HepG2 (cell line): ENCODE results near the gene TNFAIP6. TPM values are rescaled to one million over a fixed set of nuclear protein-coding genes. Genes with fewer than 3 reads are reported as not detected.

Source experiments
- ATAC-seq: fragments of 200-7000 bp; cut with Tn5 transposase; 3 replicates; pipeline ENCODE4 v1.9.1; 2020; ENCODE audit warnings: mild to moderate bottlenecking, moderate library complexity
- BruUV-seq: library from RNA; stranded (reverse); fragments of 400-500 nt; replicated peaks from 2 replicates; lab custom pipeline; 2021; lab: Mats Ljungman, UMichigan
- CTCF ChIA-PET: fragments of 300-600 bp; formaldehyde crosslinking; extraction: SDS; loops from one replicate; lab custom pipeline; 2021; ENCODE audit warnings: low total read pairs, inconsistent platforms, low intra/inter-chr PET ratio; lab: Yijun Ruan, JAX
- POLR2A ChIA-PET: fragments of 350-600 bp; sonication (Branson Sonifier 250); formaldehyde crosslinking; loops from one replicate; lab custom pipeline; 2020; ENCODE audit warnings: antibody characterized with exemption, inconsistent platforms; lab: Yijun Ruan, JAX
- DNase-seq: peaks from one replicate; pipeline ENCODE4 v3.0.0-alpha.2; 2015; ENCODE audit warnings: low spot score
- FAIRE-seq: peaks from 3 replicates; lab custom pipeline; 2011; peaks lifted over from hg19 to GRCh38; lab: Jason Lieb, UNC
- H2AFZ ChIP-seq: one replicate; pipeline ENCODE4 v1.6.1; 2011; ENCODE audit warnings: low read length, inconsistent platforms
- H3K27ac ChIP-seq: fragments of 300-600 bp; 3 replicates; pipeline ENCODE4 v1.8.0; 2011; ENCODE audit warnings: mixed run types, mild to moderate bottlenecking, mixed read lengths, low read length, inconsistent platforms; ENCODE audit not compliant: insufficient read depth; ENCODE audit errors: extremely low read length
- H3K27me3 ChIP-seq, 2 experiments: fragments of 200-600 bp in 1 of 2; 2 replicates in 1 of 2; 3 replicates in 1 of 2; pipeline versions ENCODE4 v1.6.0 to v1.8.0; 2011; ENCODE audit warnings: low read length in 2 of 2, mild to moderate bottlenecking in 2 of 2, moderate library complexity in 2 of 2, inconsistent platforms in 1 of 2; ENCODE audit not compliant: insufficient read depth in 2 of 2, control insufficient read depth in 1 of 2
- H3K36me3 ChIP-seq, 2 experiments: fragments of 200-600 bp in 1 of 2; replicated peaks in 1 of 2; 2 replicates in 1 of 2; 3 replicates in 1 of 2; pipeline versions ENCODE4 v1.5.1 to v1.8.0; 2011; ENCODE audit warnings: low read length in 2 of 2, inconsistent platforms in 1 of 2; ENCODE audit not compliant: insufficient read depth in 2 of 2, control insufficient read depth in 1 of 2
- H3K4me1 ChIP-seq: 2 replicates; pipeline ENCODE4 v1.5.1; 2012; ENCODE audit warnings: low read length, inconsistent platforms; ENCODE audit not compliant: insufficient read depth
- H3K4me2 ChIP-seq: 2 replicates; pipeline ENCODE4 v1.6.0; 2011; ENCODE audit warnings: low read depth, low read length, inconsistent platforms
- H3K4me3 ChIP-seq, 3 experiments: fragments of 200-600 bp in 1 of 3; sonication (generic), shearing (Covaris generic) in 1 of 3; replicated peaks in 1 of 3; 2 replicates each; pipeline ENCODE4 v1.5.1; 2011 to 2016; ENCODE audit warnings: low read length in 3 of 3, inconsistent platforms in 2 of 3, low read depth in 2 of 3, mild to moderate bottlenecking in 2 of 3, control low read depth in 1 of 3, mixed read lengths in 1 of 3; ENCODE audit not compliant: insufficient read depth in 1 of 3
- H3K79me2 ChIP-seq: one replicate; pipeline ENCODE4 v1.6.1; 2011; ENCODE audit warnings: low read length, inconsistent platforms; ENCODE audit not compliant: insufficient read depth
- H3K9ac ChIP-seq: 2 replicates; pipeline ENCODE4 v1.6.0; 2011; ENCODE audit warnings: mild to moderate bottlenecking, low read depth, low read length, inconsistent platforms; ENCODE audit not compliant: insufficient read depth
- H3K9me3 ChIP-seq: 2 replicates; pipeline ENCODE4 v1.5.1; 2012; ENCODE audit warnings: mild to moderate bottlenecking, low read length
- H4K20me1 ChIP-seq: 2 replicates; pipeline ENCODE4 v1.6.0; 2011; ENCODE audit warnings: inconsistent platforms, mild to moderate bottlenecking, low read length, moderate library complexity; ENCODE audit not compliant: insufficient read depth
- ELF1 ChIP-seq: sonication (generic); formaldehyde crosslinking; IDR thresholded peaks from 2 replicates; pipeline ENCODE4 v1.4.0; 2020; ENCODE audit warnings: missing genetic modification reagents
- MAFG ChIP-seq: sonication (generic); formaldehyde crosslinking; IDR thresholded peaks from 2 replicates; pipeline ENCODE4 v1.5.1; 2020; ENCODE audit warnings: mild to moderate bottlenecking, missing genetic modification reagents
- MZF1 ChIP-seq: sonication (generic); formaldehyde crosslinking; IDR thresholded peaks from 2 replicates; pipeline ENCODE4 v1.8.1; 2023; ENCODE audit warnings: mild to moderate bottlenecking, missing genetic modification reagents, borderline replicate concordance
- RAD51 ChIP-seq: fragments of 450-650 bp; IDR thresholded peaks from 2 replicates; pipeline ENCODE4 v1.6.1; 2016; ENCODE audit warnings: borderline replicate concordance
- REL ChIP-seq: sonication (generic); formaldehyde crosslinking; conservative IDR thresholded peaks from 2 replicates; pipeline ENCODE4 v1.8.0; 2022; ENCODE audit warnings: mild to moderate bottlenecking, missing genetic modification reagents, moderate library complexity
- TEAD2 ChIP-seq: sonication (generic); formaldehyde crosslinking; IDR thresholded peaks from 2 replicates; pipeline ENCODE4 v1.9.0; 2021; ENCODE audit warnings: missing genetic modification reagents
- TRIM24 ChIP-seq: sonication (generic); formaldehyde crosslinking; IDR thresholded peaks from 2 replicates; pipeline ENCODE4 v1.8.0; 2022; ENCODE audit warnings: mild to moderate bottlenecking, missing genetic modification reagents
- ZBTB8A ChIP-seq: sonication (generic); formaldehyde crosslinking; IDR thresholded peaks from 2 replicates; pipeline ENCODE4 v1.4.0; 2020; ENCODE audit warnings: mild to moderate bottlenecking, low read depth, missing genetic modification reagents, borderline replicate concordance
- ZNF577 ChIP-seq: sonication (generic); formaldehyde crosslinking; IDR thresholded peaks from 2 replicates; pipeline ENCODE4 v1.4.0; 2020; ENCODE audit warnings: mild to moderate bottlenecking, low read depth, missing genetic modification reagents, borderline replicate concordance
- ZNF746 ChIP-seq: sonication (generic); formaldehyde crosslinking; IDR thresholded peaks from 2 replicates; pipeline ENCODE4 v1.8.0; 2022; ENCODE audit warnings: mild to moderate bottlenecking, missing genetic modification reagents
- ZNF749 ChIP-seq: sonication (generic); formaldehyde crosslinking; IDR thresholded peaks from 2 replicates; pipeline ENCODE4 v1.8.0; 2022; ENCODE audit warnings: mild to moderate bottlenecking, missing genetic modification reagents, moderate library complexity, borderline replicate concordance
- WGBS: methylation state at CpG from one replicate; pipeline ENCODE4 v1.1.6; 2017; ENCODE audit warnings: low lambda C conversion rate; 5-methylcytosine and 5-hydroxymethylcytosine counted together
- in situ Hi-C: cut with HindIII; loops from 2 replicates; pipeline ENCODE4 v1.10.0; 2017; ENCODE audit warnings: low pct_unique_long_range_greater_than_20kb; ENCODE audit not compliant: extremely low pct_ligation_motif_present
- intact Hi-C: fragments of 100-400 bp; cut with micrococcal nuclease; formaldehyde crosslinking; loops from one replicate; pipeline ENCODE4 v1.10.0; 2022; ENCODE audit not compliant: unreplicated experiment
- polyA plus RNA-seq, 8 experiments: library from polyadenylated mRNA; depleted of rRNA in 3 of 8; stranded (reverse) in 7 of 8; unstranded in 1 of 8; fragments of >200 nt; fragmentation: Illumina TruSeq in 4 of 8; extraction: Trizol in 4 of 8; gene quantifications; 2 replicates each; pipeline versions ENCODE4 v1.2.1 to v1.2.3, GENCODE V29; 2011 to 2016; ENCODE audit warnings: low read depth in 4 of 8, missing spikeins in 1 of 8, mixed read lengths in 1 of 8; ENCODE audit not compliant: insufficient read depth in 1 of 8
- total RNA-seq, 5 experiments: library from RNA; depleted of rRNA; stranded (reverse); fragments of >200 nt; fragmentation: Illumina TruSeq; extraction: Trizol; gene quantifications; 2 replicates each; pipeline ENCODE4 v1.2.3, GENCODE V29; 2016; ENCODE audit warnings: low read depth in 1 of 5
- TF ChIP-seq, protein P1 (sequence below): sonication (generic); formaldehyde crosslinking; IDR thresholded peaks from 2 replicates; pipeline ENCODE4 v1.4.0; 2020; ENCODE audit warnings: missing genetic modification reagents
- TF ChIP-seq, protein P2 (sequence below), 2 experiments: IDR thresholded peaks; 2 replicates each; pipeline ENCODE4 v1.6.1; 2011 to 2012; ENCODE audit warnings: low read length in 2 of 2, borderline replicate concordance in 1 of 2, low read depth in 1 of 2, mild to moderate bottlenecking in 1 of 2, moderate library complexity in 1 of 2

The TNFAIP6 gene
- total and polyA plus RNA-seq, 2 of the 13 experiments (the other 11 are each of a cell fraction or from before 2014, with no cell fraction given) = not detected

DNA sequence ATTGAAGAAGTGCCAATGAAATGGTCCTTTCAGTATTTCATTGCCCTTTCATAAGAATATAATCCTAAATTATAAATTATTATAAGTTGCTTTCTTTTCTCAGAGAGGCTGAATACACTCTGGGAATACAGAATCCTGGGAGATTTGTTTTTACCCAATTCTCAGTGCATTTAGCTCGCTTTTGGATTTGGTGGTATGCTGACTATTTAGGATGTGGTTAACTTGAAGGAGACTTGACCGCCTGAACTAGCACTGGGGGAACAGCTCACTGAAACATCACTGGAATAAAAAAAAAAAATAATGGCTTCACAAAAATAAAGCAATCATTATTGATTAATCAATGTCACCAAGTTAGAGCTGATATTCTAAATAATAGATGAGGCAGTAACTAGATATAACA is 10.2 kb downstream of the TNFAIP6 start:
- POLR2A ChIA-PET = no interaction called here
- H3K9ac ChIP-seq = no peak overlapping the region
- H3K4me3 ChIP-seq = no peak overlapping the region
- CTCF ChIA-PET = no interaction called here
- H3K36me3 ChIP-seq = no peaks in the 10 kb centered on the region
- no peaks in the 10 kb centered on the region for H3K9me3 ChIP-seq
- no peak for FAIRE-seq
- H3K4me2 ChIP-seq = no peak overlapping the region
- no peaks in the 10 kb centered on the region; a peak in 1 of 5 replicates for H3K27me3 ChIP-seq
- no peaks in the 10 kb centered on the region for H3K4me1 ChIP-seq
- TF ChIP-seq ZNF577 (CRISPR knock-in tag) (no peak), MAFG (CRISPR knock-in tag) (no peak), MZF1 (CRISPR knock-in tag) (no peak), ZBTB8A (CRISPR knock-in tag) (no peak), ZNF749 (no peak), ELF1 (CRISPR knock-in tag) (no peak), RAD51 (no peak), TRIM24 (CRISPR knock-in tag) (no peak), ZNF746 (CRISPR knock-in tag) (no peak), TEAD2 (no peak), REL (CRISPR knock-in tag) (no peak)
- TF ChIP-seq, protein P1, sequence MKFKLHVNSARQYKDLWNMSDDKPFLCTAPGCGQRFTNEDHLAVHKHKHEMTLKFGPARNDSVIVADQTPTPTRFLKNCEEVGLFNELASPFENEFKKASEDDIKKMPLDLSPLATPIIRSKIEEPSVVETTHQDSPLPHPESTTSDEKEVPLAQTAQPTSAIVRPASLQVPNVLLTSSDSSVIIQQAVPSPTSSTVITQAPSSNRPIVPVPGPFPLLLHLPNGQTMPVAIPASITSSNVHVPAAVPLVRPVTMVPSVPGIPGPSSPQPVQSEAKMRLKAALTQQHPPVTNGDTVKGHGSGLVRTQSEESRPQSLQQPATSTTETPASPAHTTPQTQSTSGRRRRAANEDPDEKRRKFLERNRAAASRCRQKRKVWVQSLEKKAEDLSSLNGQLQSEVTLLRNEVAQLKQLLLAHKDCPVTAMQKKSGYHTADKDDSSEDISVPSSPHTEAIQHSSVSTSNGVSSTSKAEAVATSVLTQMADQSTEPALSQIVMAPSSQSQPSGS (CRISPR knock-in tag) = no peak
- TF ChIP-seq, protein P2, sequence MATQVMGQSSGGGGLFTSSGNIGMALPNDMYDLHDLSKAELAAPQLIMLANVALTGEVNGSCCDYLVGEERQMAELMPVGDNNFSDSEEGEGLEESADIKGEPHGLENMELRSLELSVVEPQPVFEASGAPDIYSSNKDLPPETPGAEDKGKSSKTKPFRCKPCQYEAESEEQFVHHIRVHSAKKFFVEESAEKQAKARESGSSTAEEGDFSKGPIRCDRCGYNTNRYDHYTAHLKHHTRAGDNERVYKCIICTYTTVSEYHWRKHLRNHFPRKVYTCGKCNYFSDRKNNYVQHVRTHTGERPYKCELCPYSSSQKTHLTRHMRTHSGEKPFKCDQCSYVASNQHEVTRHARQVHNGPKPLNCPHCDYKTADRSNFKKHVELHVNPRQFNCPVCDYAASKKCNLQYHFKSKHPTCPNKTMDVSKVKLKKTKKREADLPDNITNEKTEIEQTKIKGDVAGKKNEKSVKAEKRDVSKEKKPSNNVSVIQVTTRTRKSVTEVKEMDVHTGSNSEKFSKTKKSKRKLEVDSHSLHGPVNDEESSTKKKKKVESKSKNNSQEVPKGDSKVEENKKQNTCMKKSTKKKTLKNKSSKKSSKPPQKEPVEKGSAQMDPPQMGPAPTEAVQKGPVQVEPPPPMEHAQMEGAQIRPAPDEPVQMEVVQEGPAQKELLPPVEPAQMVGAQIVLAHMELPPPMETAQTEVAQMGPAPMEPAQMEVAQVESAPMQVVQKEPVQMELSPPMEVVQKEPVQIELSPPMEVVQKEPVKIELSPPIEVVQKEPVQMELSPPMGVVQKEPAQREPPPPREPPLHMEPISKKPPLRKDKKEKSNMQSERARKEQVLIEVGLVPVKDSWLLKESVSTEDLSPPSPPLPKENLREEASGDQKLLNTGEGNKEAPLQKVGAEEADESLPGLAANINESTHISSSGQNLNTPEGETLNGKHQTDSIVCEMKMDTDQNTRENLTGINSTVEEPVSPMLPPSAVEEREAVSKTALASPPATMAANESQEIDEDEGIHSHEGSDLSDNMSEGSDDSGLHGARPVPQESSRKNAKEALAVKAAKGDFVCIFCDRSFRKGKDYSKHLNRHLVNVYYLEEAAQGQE (IDR thresholded peaks at IDR 0.05; ENCODE audit: borderline replicate concordance in 1 of 2, low read depth in 1 of 2, low read length in 2 of 2) = no peak
- H2AFZ ChIP-seq = no peak overlapping the region
- no peak for DNase-seq
- intact Hi-C loops = no loop called here
- no peaks in the 10 kb centered on the region for H3K79me2 ChIP-seq
- in situ Hi-C loops = no loop called here
- no peak overlapping the region for H3K27ac ChIP-seq
- ATAC-seq = no peak
- no TSS peak for BruUV-seq
- 17% methylated on average over 2 of the region's 2 CpGs for WGBS
- no peaks in the 10 kb centered on the region; the same call in 1 of the 2 replicates for H4K20me1 ChIP-seq
